Calu3 (cell line): ENCODE measurements around the gene NAALADL2. TPM values are rescaled to one million over a fixed set of nuclear protein-coding genes. Genes with fewer than 3 reads are reported as not detected.

ENCODE experiments used
- BruUV-seq: library from RNA; stranded (reverse); fragments of 400-500 nt; replicated peaks from 2 replicates; lab custom pipeline; 2021; lab: Mats Ljungman, UMichigan
- CTCF ChIA-PET: fragments of 300-600 bp; sonication (Branson Sonifier 250); formaldehyde crosslinking; loops from one replicate; lab custom pipeline; 2022; ENCODE audit warnings: antibody characterized with exemption; lab: Charles Lee
- DNase-seq: peaks from one replicate; pipeline ENCODE4 v3.0.0; 2022
- H3K27ac Mint-ChIP-seq: one replicate; pipeline ENCODE4 v1.8.0; 2022; ENCODE audit warnings: mixed read lengths; ENCODE audit not compliant: unreplicated experiment
- H3K27me3 Mint-ChIP-seq: one replicate; pipeline ENCODE4 v1.8.0; 2022; ENCODE audit warnings: mixed read lengths; ENCODE audit not compliant: unreplicated experiment
- H3K36me3 Mint-ChIP-seq: one replicate; pipeline ENCODE4 v1.8.0; 2022; ENCODE audit warnings: mild to moderate bottlenecking, moderate library complexity, mixed read lengths; ENCODE audit not compliant: insufficient read depth, unreplicated experiment
- H3K4me1 Mint-ChIP-seq: one replicate; pipeline ENCODE4 v1.8.0; 2022; ENCODE audit warnings: mild to moderate bottlenecking, low read depth, mixed read lengths; ENCODE audit not compliant: unreplicated experiment
- H3K4me3 Mint-ChIP-seq: one replicate; pipeline ENCODE4 v1.8.0; 2022; ENCODE audit warnings: mild to moderate bottlenecking, low read depth, moderate library complexity, mixed read lengths; ENCODE audit not compliant: unreplicated experiment
- H3K9me3 Mint-ChIP-seq: one replicate; pipeline ENCODE4 v1.8.0; 2022; ENCODE audit warnings: low read depth, mixed read lengths; ENCODE audit not compliant: unreplicated experiment
- intact Hi-C: fragments of 100-400 bp; cut with micrococcal nuclease; formaldehyde crosslinking; loops from one replicate; pipeline ENCODE4 v1.10.0; 2022; ENCODE audit not compliant: unreplicated experiment
- total RNA-seq: library from RNA; stranded (reverse); gene quantifications from 2 replicates; pipeline ENCODE4 v1.2.3, GENCODE V29; 2022
- TF ChIP-seq, protein P1 (sequence below): fragments of 200-600 bp; IDR thresholded peaks from one replicate; pipeline ENCODE4 v1.8.0; 2022; ENCODE audit warnings: antibody characterized with exemption; ENCODE audit not compliant: unreplicated experiment

Gene NAALADL2
- total RNA-seq, 1 experiment from 2014 or later, result 36.9 TPM

DNA sequence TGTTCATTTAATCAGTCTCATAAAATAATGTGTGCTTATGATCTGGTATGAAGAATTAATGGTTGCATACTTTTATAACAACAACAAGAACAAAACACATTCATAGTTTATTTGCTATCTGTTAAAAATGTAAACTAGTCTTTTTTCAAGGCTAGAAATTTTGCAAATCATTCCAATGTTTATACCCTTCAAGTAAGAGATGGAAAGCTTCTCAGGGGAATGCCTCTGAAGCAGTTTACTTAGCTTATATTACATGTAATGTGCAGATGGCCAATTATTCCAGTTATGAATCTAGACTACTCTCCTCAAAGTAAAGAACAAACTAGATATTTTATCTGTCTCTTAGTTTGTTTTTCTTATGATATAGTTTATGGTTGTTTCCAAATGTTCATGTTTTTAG is 575.4 kb downstream of the NAALADL2 start:
- DNase-seq, result no peak
- Mint-ChIP-seq H3K27me3 (no peaks in the 10 kb centered on the region), H3K36me3 (no peaks in the 10 kb centered on the region), H3K27ac (no peak overlapping the region), H3K4me3 (no peak overlapping the region), H3K9me3 (peaks cover 4% of the 10 kb centered on the region), H3K4me1 (no peaks in the 10 kb centered on the region)
- BruUV-seq, result no TSS peak
- intact Hi-C loops, result no loop called here
- CTCF ChIA-PET, result interaction anchor here (0.7 kb wide), 1 partner anchor 408 kb away, joined by 3 read pairs; no protein-coding TSS in a partner anchor
- TF ChIP-seq, protein P1, sequence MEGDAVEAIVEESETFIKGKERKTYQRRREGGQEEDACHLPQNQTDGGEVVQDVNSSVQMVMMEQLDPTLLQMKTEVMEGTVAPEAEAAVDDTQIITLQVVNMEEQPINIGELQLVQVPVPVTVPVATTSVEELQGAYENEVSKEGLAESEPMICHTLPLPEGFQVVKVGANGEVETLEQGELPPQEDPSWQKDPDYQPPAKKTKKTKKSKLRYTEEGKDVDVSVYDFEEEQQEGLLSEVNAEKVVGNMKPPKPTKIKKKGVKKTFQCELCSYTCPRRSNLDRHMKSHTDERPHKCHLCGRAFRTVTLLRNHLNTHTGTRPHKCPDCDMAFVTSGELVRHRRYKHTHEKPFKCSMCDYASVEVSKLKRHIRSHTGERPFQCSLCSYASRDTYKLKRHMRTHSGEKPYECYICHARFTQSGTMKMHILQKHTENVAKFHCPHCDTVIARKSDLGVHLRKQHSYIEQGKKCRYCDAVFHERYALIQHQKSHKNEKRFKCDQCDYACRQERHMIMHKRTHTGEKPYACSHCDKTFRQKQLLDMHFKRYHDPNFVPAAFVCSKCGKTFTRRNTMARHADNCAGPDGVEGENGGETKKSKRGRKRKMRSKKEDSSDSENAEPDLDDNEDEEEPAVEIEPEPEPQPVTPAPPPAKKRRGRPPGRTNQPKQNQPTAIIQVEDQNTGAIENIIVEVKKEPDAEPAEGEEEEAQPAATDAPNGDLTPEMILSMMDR, result no peak

DNA sequence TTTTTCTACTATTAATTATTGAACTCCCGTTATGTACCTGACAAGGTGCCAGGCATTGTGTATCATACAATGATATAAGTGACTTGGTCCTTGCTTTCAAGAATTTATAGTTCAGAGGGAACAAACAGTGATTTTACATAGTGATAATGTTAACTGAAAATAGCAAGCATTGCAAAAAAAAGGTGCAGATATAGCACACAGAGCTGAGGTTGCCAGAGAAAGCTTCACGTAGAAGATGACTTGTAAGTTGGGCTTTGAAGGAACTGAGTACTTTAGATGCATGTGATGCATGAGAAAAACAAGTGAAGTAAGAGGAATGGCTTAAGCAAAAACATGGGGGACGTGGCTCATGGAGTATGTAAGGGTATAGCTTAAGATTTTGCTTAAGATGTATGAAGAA is 584.5 kb downstream of the NAALADL2 start:
- CTCF ChIA-PET, result interaction anchor here (0.6 to 1.4 kb wide), 2 partner anchors 9 to 37 kb away, joined by 3 read pairs; no protein-coding TSS in a partner anchor
- no peaks in the 10 kb centered on the region for H3K36me3 Mint-ChIP-seq
- no peaks in the 10 kb centered on the region for H3K27me3 Mint-ChIP-seq
- peaks cover 14% of the 10 kb centered on the region for H3K9me3 Mint-ChIP-seq
- intact Hi-C loops, result no loop called here
- DNase-seq, result no peak
- H3K4me3 Mint-ChIP-seq, result no peak overlapping the region
- BruUV-seq, result no TSS peak
- TF ChIP-seq, protein P1, result no peak
- H3K4me1 Mint-ChIP-seq, result no peaks in the 10 kb centered on the region
- H3K27ac Mint-ChIP-seq, result no peak overlapping the region

DNA sequence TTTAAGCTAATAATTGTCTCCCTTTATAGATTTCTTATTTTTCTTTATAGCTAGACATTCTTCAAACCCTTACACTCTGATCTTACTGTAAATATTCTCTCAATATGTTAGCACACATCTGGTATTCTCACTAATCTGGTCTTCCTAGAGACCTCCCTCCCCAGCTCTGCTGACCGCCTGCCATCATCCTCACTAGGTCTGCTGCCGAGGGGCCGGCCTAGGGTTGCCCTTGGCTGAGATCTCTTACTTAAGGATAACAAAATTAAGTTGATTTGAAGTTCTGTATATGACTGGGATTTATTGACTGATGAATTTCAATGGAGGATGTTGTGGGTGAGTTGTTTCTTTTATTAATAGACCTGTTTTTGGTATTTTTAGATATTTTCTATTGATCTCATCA is 586.6 kb downstream of the NAALADL2 start:
- no peak for DNase-seq
- CTCF ChIA-PET, result no interaction called here
- intact Hi-C loops, result no loop called here
- Mint-ChIP-seq H3K27me3 (no peaks in the 10 kb centered on the region), H3K4me1 (no peaks in the 10 kb centered on the region), H3K9me3 (peaks cover under 1% of the 10 kb centered on the region), H3K4me3 (no peak overlapping the region), H3K27ac (no peak overlapping the region), H3K36me3 (no peaks in the 10 kb centered on the region)
- TF ChIP-seq, protein P1, result no peak
- no TSS peak for BruUV-seq

DNA sequence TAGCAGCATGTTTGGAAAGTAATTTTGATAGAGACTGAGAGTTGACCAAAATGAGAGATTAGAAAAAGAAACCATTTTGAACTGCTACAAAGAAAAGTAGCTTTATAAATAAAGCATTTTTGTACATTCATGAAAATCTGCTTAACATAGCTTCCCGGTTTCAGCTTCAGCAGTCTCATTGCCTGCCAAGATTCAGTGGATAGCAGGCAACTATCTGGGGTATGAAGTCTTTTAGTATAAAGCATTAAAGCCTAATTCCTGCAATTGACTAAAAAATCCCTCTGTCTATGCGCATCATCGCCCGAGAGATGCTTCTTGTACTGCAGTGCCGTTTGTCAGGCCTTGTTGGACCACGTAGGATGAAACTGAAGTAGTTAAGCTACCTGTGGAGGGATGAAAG is 588.4 kb downstream of the NAALADL2 start:
- intact Hi-C loops, result no loop called here
- CTCF ChIA-PET, result no interaction called here
- DNase-seq, result no peak
- H3K9me3 Mint-ChIP-seq, result no peaks in the 10 kb centered on the region
- TF ChIP-seq, protein P1, result no peak
- H3K27ac Mint-ChIP-seq, result no peak overlapping the region
- H3K36me3 Mint-ChIP-seq, result no peaks in the 10 kb centered on the region
- no peaks in the 10 kb centered on the region for H3K27me3 Mint-ChIP-seq
- H3K4me1 Mint-ChIP-seq, result no peaks in the 10 kb centered on the region
- BruUV-seq, result no TSS peak
- H3K4me3 Mint-ChIP-seq, result no peak overlapping the region
